Loucy (cell line): ENCODE data around the gene TASOR.

ENCODE experiments used
- CTCF ChIP-seq: fragments of 200-600 bp; sonication (generic); conservative IDR thresholded peaks from 2 replicates; pipeline ENCODE4 v1.5.1; 2014; ENCODE audit warnings: mild to moderate bottlenecking, antibody characterized with exemption, low read length
- EZH2phosphoT487 ChIP-seq: fragments of 200-600 bp; IDR thresholded peaks from 2 replicates; pipeline ENCODE4 v1.6.1; 2018; ENCODE audit warnings: antibody characterized with exemption, mild to moderate bottlenecking, moderate library complexity, borderline replicate concordance

GRCh38 chr3:56684029-56684428 lies 964 bp upstream of the TASOR start:
- no peak for TF ChIP-seq CTCF
- TF ChIP-seq EZH2phosphoT487, result no peak
